HG02970 (cell line): ENCODE measurements around the gene HECA.
"Not testable (repeated sequence)": the region's sequence is repeated elsewhere in the genome, so short reads cannot be mapped to it uniquely, and the experiment has no call there.

ENCODE experiments used
- ATAC-seq: cut with Tn5 transposase; IDR thresholded peaks from one replicate; pipeline ENCODE4 v1.9.1; 2021; ENCODE audit warnings: mild to moderate bottlenecking, moderate library complexity, moderate number of reproducible peaks; ENCODE audit not compliant: unreplicated experiment, low FRiP score

Gene HECA

DNA sequence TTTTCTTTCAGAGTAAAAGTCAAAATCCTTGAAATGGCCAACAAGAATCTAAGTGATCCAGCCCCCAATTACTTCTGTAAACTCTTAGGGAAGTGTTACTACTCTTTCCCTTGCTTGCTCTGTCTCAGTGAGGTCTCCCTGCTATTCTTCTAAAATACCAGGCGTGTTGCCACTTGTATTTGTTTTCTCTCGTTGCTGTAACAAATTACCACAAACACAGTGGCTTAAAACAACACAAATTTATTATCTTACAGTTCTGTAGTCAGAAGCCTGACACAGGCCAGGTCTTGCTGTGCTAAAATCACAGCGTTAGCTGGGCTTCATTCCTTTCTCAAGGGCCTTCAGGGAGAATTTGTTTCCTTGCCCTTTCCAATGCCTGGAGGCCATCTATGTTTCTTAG, 59.9 kb downstream of the HECA start:
- no peak for ATAC-seq

DNA sequence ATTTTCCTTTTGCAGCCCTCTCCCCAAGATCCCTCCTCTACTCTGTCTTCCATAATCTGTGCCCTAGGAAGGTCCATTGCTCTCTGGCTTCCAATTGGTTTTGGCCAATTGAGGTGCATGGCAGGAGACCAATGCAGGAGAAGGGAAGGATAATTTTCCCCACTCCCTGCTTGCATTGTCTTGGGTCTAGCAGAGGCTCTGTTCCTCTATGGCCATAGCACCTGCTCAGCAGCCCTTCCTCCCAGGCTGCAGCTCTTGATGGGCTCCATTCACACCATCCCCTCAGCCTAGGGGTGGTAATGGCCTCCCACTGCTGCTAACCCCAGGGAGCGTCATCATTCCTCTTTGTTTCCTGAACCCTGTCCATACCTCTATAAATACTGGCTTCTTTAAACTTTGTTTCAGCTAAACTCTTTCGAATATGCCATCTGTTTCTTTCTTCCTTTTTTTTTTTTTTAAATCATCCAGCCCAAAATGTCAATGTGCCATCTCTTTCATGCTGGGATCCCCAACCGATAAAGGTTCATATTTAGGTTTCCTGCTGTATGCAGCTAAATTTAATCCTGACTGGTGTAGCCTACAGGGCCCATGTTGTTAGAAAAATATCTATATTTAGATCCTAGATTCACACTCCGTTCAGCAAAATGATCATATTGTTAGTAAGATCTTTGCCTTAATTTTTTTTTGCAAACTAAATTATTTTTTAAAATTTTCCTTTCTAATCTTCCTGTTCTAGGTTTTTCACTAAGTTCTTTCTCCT, 63.8 kb downstream of the HECA start:
- no peak for ATAC-seq

DNA sequence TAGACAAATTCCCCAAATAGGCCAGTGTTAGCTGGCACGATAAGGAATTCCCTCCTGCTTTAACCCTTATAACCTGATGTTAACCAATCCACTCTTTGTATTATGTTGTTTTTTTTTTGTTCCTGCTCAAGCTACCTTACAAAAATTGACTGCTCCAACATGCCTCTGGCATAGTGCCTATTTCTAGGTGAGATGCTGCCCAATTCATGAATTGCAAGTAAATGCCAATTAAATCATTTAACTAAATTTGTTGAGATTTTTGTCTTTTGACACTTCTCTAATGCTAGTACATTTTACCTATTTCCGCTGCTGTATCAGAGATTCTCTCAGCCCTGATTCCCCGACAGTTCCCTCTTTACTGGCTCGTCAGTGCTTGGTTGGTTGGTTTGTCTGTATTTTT, 66.5 kb downstream of the HECA start:
- ATAC-seq = no peak

DNA sequence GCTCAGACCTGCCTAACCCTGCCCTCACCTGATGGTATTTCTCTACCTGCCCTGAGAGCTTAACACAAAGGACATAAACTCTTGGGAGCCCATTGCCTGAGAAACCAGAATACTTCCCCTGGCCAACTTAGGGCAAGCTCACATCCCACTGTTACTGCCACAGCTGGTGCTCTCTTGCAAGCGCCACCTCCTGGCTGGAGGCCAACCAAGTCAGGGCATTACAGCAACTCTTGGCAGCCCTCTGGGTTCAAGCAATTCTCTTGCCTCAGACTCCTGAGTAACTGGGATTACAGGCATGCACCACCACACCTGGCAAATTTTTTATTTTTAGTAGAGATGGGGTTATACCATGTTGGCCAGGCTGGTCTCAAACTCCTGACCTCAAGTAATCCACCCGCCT, 70.1 kb downstream of the HECA start:
- ATAC-seq = no peak

DNA sequence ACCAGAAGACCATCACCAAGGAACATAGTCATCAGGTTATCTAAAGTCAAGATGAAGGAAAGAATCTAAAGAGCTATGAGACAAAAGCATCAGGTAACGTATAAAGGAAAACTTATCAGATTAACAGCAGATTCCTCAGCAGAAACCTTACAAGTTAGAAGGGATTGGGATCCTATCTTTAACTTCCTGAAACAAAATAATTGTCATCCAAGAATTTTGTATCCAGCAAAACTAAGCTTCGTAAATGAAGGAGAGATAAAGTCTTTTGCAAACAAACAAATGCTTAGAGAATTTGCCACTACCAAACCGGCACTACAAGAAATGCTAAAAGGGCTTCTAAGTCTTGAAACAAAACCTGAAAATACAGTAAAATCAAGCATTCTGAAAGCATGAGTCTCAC, 71.0 kb downstream of the HECA start:
- no peak for ATAC-seq

DNA sequence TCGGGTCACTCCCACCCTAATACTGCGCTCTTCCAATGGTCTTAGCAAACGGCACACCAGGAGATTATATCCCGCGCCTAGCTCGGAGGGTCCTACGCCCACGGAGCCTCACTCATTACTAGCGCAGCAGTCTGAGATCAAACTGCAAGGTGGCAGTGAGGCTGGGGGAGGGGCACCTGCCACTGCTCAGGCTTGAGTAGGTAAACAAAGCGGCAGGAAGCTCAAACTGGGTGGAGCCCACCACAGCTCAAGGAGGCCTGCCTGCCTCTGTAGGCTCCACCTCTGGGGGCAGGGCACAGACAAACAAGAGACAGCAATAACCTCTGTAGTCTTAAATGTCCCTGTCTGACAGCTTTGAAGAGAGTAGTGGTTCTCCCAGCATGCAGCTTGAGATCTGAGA, 75.9 kb downstream of the HECA start:
- not testable (repeated sequence) for ATAC-seq

DNA sequence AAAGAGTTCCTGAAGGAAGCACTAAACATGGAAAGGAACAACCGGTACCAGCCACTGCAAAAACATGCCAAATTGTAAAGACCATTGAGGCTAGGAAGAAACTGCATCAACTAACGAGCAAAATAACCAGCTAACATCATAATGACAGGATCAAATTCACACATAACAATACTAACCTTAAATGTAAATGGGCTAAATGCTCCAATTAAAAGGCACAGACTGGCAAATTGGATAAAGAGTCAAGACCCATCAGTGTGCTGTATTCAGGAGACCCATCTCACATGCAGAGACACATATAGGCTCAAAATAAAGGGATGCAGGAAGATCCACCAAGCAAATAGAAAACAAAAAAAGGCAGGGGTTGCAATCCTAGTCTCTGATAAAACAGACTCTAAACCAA, 77.6 kb downstream of the HECA start:
- ATAC-seq = not testable (repeated sequence)

DNA sequence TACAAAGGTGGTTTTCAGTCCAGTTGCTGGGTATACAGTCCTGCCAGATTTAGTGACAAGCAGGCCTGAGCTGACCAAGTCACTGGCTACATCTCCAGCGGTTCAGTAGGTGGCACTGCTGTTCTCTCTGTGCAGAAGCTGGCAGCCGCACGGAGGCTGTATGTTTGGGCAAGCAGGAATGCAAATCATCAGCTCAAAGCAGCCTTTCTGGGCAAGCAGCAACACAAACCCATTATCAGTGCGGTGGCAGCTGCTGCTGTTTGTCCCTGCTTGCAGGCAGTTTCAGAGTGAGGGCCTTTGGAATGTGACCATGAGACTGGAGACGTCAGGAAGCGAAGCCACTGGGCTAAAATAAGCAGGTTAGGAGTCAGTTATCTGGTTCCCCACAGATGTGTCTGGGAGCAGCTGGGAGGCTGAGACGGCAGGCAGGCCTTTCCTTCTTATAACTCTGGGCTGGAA, 84.4 kb downstream of the HECA start:
- ATAC-seq = peak; percentile 99

DNA sequence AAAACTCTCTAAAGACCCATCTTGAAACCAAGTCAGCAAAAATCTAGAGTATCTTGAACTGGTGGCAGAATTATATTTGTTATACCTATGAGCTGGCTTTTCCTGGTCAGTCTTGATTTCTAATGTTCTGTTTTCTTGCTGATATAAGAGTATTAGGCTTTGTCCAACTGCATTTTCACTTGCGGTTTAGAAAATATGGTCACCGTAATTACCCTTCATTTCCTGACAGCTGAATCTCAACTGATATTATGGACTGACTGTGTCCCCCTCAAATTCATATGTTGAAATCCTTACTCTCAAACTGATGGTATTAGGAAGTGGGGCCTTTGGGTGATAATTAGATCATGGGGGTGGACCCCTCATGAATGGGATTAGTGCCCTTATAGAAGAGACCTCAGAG, 84.9 kb downstream of the HECA start:
- ATAC-seq = no peak

DNA sequence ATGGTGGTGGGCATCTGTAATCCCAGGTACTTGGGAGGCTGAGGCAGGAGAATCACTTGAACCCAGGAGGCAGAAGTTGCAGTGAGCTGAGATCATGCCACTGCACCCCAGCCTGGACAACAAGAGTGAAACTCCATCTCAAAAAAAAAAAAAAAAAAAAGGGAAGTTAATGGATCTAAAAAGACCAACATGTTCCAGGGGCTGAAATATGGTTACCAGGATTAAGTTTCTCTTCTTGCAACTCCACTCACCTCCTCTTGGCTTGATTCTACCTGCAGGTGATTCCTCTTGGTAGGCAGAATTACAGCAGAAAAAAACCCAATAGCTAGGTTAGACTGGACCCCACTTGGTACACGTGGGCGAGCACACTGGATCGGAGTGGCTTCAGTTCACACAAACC, 93.5 kb downstream of the HECA start:
- not testable (repeated sequence) for ATAC-seq
